ENCODE data around the gene TCP11.

TCP11 gene

GRCh38 chr6:35170891-35171290, 29.8 kb upstream of the TCP11 start:
- no peak for DNase-seq

- no peak for DNase-seq
Measured at GRCh38 chr6:35170166-35170565, 29.0 kb upstream of the TCP11 start.

GRCh38 chr6:35168461-35168861, 27.3 kb upstream of the TCP11 start:
- DNase-seq = no peak

GRCh38 chr6:35167505-35167904, 26.4 kb upstream of the TCP11 start:
- no peak for DNase-seq

- no peak for DNase-seq
Measured at GRCh38 chr6:35166520-35166919, 25.4 kb upstream of the TCP11 start.

- no peak for DNase-seq
Measured at GRCh38 chr6:35166116-35166515, 25.0 kb upstream of the TCP11 start.

- DNase-seq = no peak
Measured at GRCh38 chr6:35165630-35166071, 24.5 kb upstream of the TCP11 start.

GRCh38 chr6:35164868-35165267, 23.7 kb upstream of the TCP11 start:
- no peak for DNase-seq

- no peak for DNase-seq
Measured at GRCh38 chr6:35164277-35164676, 23.1 kb upstream of the TCP11 start.

- no peak for DNase-seq
Measured at GRCh38 chr6:35163836-35164235, 22.7 kb upstream of the TCP11 start.

- DNase-seq = no peak
Measured at GRCh38 chr6:35161776-35162607, 20.9 kb upstream of the TCP11 start.

- DNase-seq = no peak
Measured at GRCh38 chr6:35161266-35161665, 20.1 kb upstream of the TCP11 start.

- no peak for DNase-seq
Measured at GRCh38 chr6:35160642-35161041, 19.5 kb upstream of the TCP11 start.

- DNase-seq = no peak
Measured at GRCh38 chr6:35158520-35158919, 17.4 kb upstream of the TCP11 start.

GRCh38 chr6:35154947-35155346, 13.8 kb upstream of the TCP11 start:
- no peak for DNase-seq

GRCh38 chr6:35154262-35154661, 13.1 kb upstream of the TCP11 start:
- no peak for DNase-seq

- no peak for DNase-seq
Measured at GRCh38 chr6:35152067-35152707, 11.0 kb upstream of the TCP11 start.

GRCh38 chr6:35151466-35151865, 10.3 kb upstream of the TCP11 start:
- no peak for DNase-seq

GRCh38 chr6:35149891-35150566, 8.9 kb upstream of the TCP11 start:
- DNase-seq = no peak

GRCh38 chr6:35148167-35148741, 7.1 kb upstream of the TCP11 start:
- DNase-seq = peak; percentile 10

- DNase-seq = no peak
Measured at GRCh38 chr6:35147486-35147885, 6.3 kb upstream of the TCP11 start.

GRCh38 chr6:35147026-35147425, 5.9 kb upstream of the TCP11 start:
- DNase-seq = no peak

- DNase-seq = peak; percentile 37
Measured at GRCh38 chr6:35146453-35146852, 5.3 kb upstream of the TCP11 start.

- DNase-seq = no peak
Measured at GRCh38 chr6:35145757-35146156, 4.6 kb upstream of the TCP11 start.
